ENCODE measurements around the gene TENM3.

- TF ChIP-seq GATA3 (IDR thresholded peaks at IDR 0.05; ENCODE audit: low read depth, low read length): no peak
- no peak for TF ChIP-seq GATA2 (IDR thresholded peaks at IDR 0.05; ENCODE audit: low read depth, low read length)
Observed at GRCh38 chr4:182560358-182560757, 317.2 kb downstream of the TENM3 start.

All from SH-SY5Y (cell line).